AG04450 (cell line): ENCODE data around the gene KCNH6. TPM values are rescaled to one million over a fixed set of nuclear protein-coding genes. Genes with fewer than 3 reads are reported as not detected.
A peak's percentile ranks its signal among the peaks of the same experiment; 100 is the strongest.

Experiments used
- CTCF ChIA-PET: fragments of 300-600, 350-600 bp; formaldehyde crosslinking; extraction: SDS; loops from one replicate; lab custom pipeline; 2022; ENCODE audit warnings: antibody characterized with exemption, inconsistent platforms; lab: Charles Lee
- POLR2A ChIA-PET: fragments of 350-600 bp; formaldehyde crosslinking; extraction: SDS; loops from one replicate; lab custom pipeline; 2021; ENCODE audit warnings: antibody characterized with exemption, inconsistent platforms; lab: Yijun Ruan, JAX
- DNase-seq: peaks from one replicate; pipeline ENCODE4 v3.0.0-alpha.2; 2011; ENCODE audit warnings: low read depth, low spot score
- H3K27ac ChIP-seq: one replicate; pipeline ENCODE4 v1.5.1; 2012; ENCODE audit warnings: low read depth, low read length, control low read depth
- H3K27me3 ChIP-seq: one replicate; pipeline ENCODE4 v1.6.0; 2012; ENCODE audit warnings: low read length; ENCODE audit not compliant: control insufficient read depth, insufficient read depth
- H3K4me3 ChIP-seq: 2 replicates; pipeline ENCODE4 v1.5.1; 2011; ENCODE audit warnings: mild to moderate bottlenecking, low read depth, low read length, control low read depth
- H3K9me3 ChIP-seq: 2 replicates; pipeline ENCODE4 v1.5.1; 2012; ENCODE audit warnings: low read length; ENCODE audit not compliant: control insufficient read depth, insufficient read depth
- CTCF ChIP-seq: IDR thresholded peaks from 2 replicates; pipeline ENCODE4 v1.5.1; 2011; ENCODE audit warnings: low read depth, low read length, control low read depth, inconsistent platforms
- polyA plus RNA-seq: library from polyadenylated mRNA; depleted of rRNA; stranded (reverse); fragments of >200 nt; gene quantifications from 2 replicates; pipeline ENCODE4 v1.2.3, GENCODE V29; 2011

KCNH6 gene
- polyA plus RNA-seq, 1 experiment, result 0.04 TPM

GRCh38 chr17:63578769-63579111 is 55.6 kb downstream of the KCNH6 start:
- POLR2A ChIA-PET, result interaction anchor here (0.7 kb wide), 1 partner anchor 17 kb away, joined by 3 read pairs; no protein-coding TSS in a partner anchor
- DNase-seq, result no peak
- H3K27ac ChIP-seq, result no peak overlapping the region
- CTCF ChIA-PET, result interaction anchor here (0.9 to 1.1 kb wide), 2 partner anchors 34 to 153 kb away, joined by 3 to 4 read pairs; no protein-coding TSS in a partner anchor
- H3K4me3 ChIP-seq, result no peak overlapping the region
- no peak for TF ChIP-seq CTCF
- H3K9me3 ChIP-seq, result no peaks in the 10 kb centered on the region
- no peaks in the 10 kb centered on the region for H3K27me3 ChIP-seq

- POLR2A ChIA-PET, result no interaction called here
- H3K4me3 ChIP-seq, result no peak overlapping the region
Observed at GRCh38 chr17:63579633-63580032, 56.5 kb downstream of the KCNH6 start.

GRCh38 chr17:63587770-63588169 is 64.6 kb downstream of the KCNH6 start:
- Histone ChIP-seq H3K9me3 (no peaks in the 10 kb centered on the region), H3K4me3 (no peak overlapping the region), H3K27ac (no peak overlapping the region), H3K27me3 (no peaks in the 10 kb centered on the region)
- ChIA-PET CTCF (interaction anchor here (1.1 kb wide), 1 partner anchor 160 kb away, joined by 4 read pairs; no protein-coding TSS in a partner anchor), POLR2A (interaction anchor here (0.6 to 0.7 kb wide), 2 partner anchors 36 to 126 kb away, joined by 3 to 4 read pairs; no protein-coding TSS in a partner anchor)
- DNase-seq, result no peak
- TF ChIP-seq CTCF, result no peak

More at GRCh38 chr17:63579633-63580032, 56.5 kb downstream of the KCNH6 start:
- Histone ChIP-seq H3K27ac (no peak overlapping the region), H3K27me3 (no peaks in the 10 kb centered on the region), H3K9me3 (no peaks in the 10 kb centered on the region)
- TF ChIP-seq CTCF, result no peak
- CTCF ChIA-PET, result interaction anchor here (0.6 to 1.1 kb wide), 3 partner anchors 17 to 154 kb away, joined by 3 to 4 read pairs (median 3); no protein-coding TSS in a partner anchor
- DNase-seq, result no peak

- Histone ChIP-seq H3K27me3 (no peaks in the 10 kb centered on the region), H3K4me3 (no peak overlapping the region), H3K27ac (peak overlapping the region; percentile 12), H3K9me3 (no peaks in the 10 kb centered on the region)
- DNase-seq, result no peak
- ChIA-PET CTCF (interaction anchor here (0.5 to 0.9 kb wide), 2 partner anchors 23 to 390 kb away, joined by 3 to 5 read pairs; no protein-coding TSS in a partner anchor), POLR2A (no interaction called here)
- no peak for TF ChIP-seq CTCF
Observed at GRCh38 chr17:63588797-63589196, 65.6 kb downstream of the KCNH6 start.

GRCh38 chr17:63589646-63590045 is 66.5 kb downstream of the KCNH6 start:
- no peak for DNase-seq
- no peaks in the 10 kb centered on the region for H3K9me3 ChIP-seq
- H3K27me3 ChIP-seq, result no peaks in the 10 kb centered on the region
- no peak overlapping the region for H3K27ac ChIP-seq
- no peak for TF ChIP-seq CTCF
- ChIA-PET POLR2A (no interaction called here), CTCF (no interaction called here)
- no peak overlapping the region for H3K4me3 ChIP-seq
